Renal cortex interstitium (tissue), 11 donors: Measurements from ENCODE around the gene ATXN1. TPM values are rescaled to one million over a fixed set of nuclear protein-coding genes. Genes with fewer than 3 reads are reported as not detected.

Experiments
- DNase-seq, 11 donors: peaks; one replicate each; pipeline ENCODE4 v3.0.0-alpha.2; 2013; ENCODE audit warnings: low read depth in 9 of 11, low spot score in 4 of 11; ENCODE audit errors: extremely low read depth in 1 of 11
- polyA plus RNA-seq, 3 donors: library from polyadenylated mRNA; unstranded; fragments of 120-200 nt; gene quantifications; one replicate each; pipeline ENCODE4 v1.2.1, GENCODE V29; 2013; ENCODE audit not compliant: insufficient read length in 3 of 3

The ATXN1 gene
- polyA plus RNA-seq, 3 donors = 19.3 to 21.9 (median 19.4) TPM

GRCh38 chr6:16488813-16489212 is 272.4 kb downstream of the ATXN1 start:
- no peak for DNase-seq

- DNase-seq = no peak
Observed at GRCh38 chr6:16487996-16488674, 273.1 kb downstream of the ATXN1 start.

- DNase-seq = no peak
Observed at GRCh38 chr6:16486661-16487060, 274.6 kb downstream of the ATXN1 start.

GRCh38 chr6:16483315-16483875 is 277.9 kb downstream of the ATXN1 start:
- DNase-seq = no peak

- DNase-seq = no peak
Observed at GRCh38 chr6:16482702-16483314, 278.5 kb downstream of the ATXN1 start.

- DNase-seq = no peak
Observed at GRCh38 chr6:16481697-16482399, 279.4 kb downstream of the ATXN1 start.

- no peak for DNase-seq
Observed at GRCh38 chr6:16480763-16481560, 280.3 kb downstream of the ATXN1 start.

- no peak for DNase-seq
Observed at GRCh38 chr6:16477367-16478149, 283.7 kb downstream of the ATXN1 start.

GRCh38 chr6:16476861-16477260 is 284.4 kb downstream of the ATXN1 start:
- no peak for DNase-seq

- no peak for DNase-seq
Observed at GRCh38 chr6:16475494-16475781, 285.8 kb downstream of the ATXN1 start.

- DNase-seq = no peak
Observed at GRCh38 chr6:16474772-16475493, 286.3 kb downstream of the ATXN1 start.

- DNase-seq = no peak
Observed at GRCh38 chr6:16473908-16474771, 287.1 kb downstream of the ATXN1 start.

- no peak for DNase-seq
Observed at GRCh38 chr6:16473184-16473907, 287.9 kb downstream of the ATXN1 start.

- DNase-seq = no peak
Observed at GRCh38 chr6:16472349-16473069, 288.8 kb downstream of the ATXN1 start.

- DNase-seq = no peak
Observed at GRCh38 chr6:16471910-16472297, 289.4 kb downstream of the ATXN1 start.
